DOHH2 (cell line): ENCODE data around the gene SCN8A.

Experiments used
- H3F3A ChIP-seq: fragments of 200-600 bp; sonication (generic), shearing (Covaris generic); 2 replicates; pipeline ENCODE4 v1.6.0; 2016; ENCODE audit warnings: antibody characterized with exemption, mild to moderate bottlenecking; ENCODE audit not compliant: control insufficient read depth, insufficient read depth
- H3K27ac ChIP-seq: fragments of 200-600 bp; sonication (generic); 2 replicates; pipeline ENCODE4 v1.5.1; 2014; ENCODE audit warnings: low read depth, mild to moderate bottlenecking, low read length, moderate library complexity
- H3K27me3 ChIP-seq: fragments of 200-600 bp; sonication (generic); 2 replicates; pipeline ENCODE4 v1.6.1; 2014; ENCODE audit warnings: mild to moderate bottlenecking, low read length, mixed read lengths; ENCODE audit not compliant: control insufficient read depth
- H3K36me3 ChIP-seq: fragments of 200-600 bp; sonication (generic); 2 replicates; pipeline ENCODE4 v1.6.1; 2014; ENCODE audit warnings: mild to moderate bottlenecking, low read length, moderate library complexity, mixed read lengths; ENCODE audit not compliant: control insufficient read depth
- H3K4me1 ChIP-seq: fragments of 200-600 bp; sonication (generic); 2 replicates; pipeline ENCODE4 v1.6.1; 2014; ENCODE audit warnings: mild to moderate bottlenecking, low read length, mixed read lengths; ENCODE audit not compliant: control insufficient read depth
- H3K4me2 ChIP-seq: fragments of 200-600 bp; sonication (generic); 2 replicates; pipeline ENCODE4 v1.6.0; 2014; ENCODE audit warnings: mild to moderate bottlenecking, low read length, moderate library complexity
- H3K4me3 ChIP-seq: fragments of 200-600 bp; sonication (generic); 2 replicates; pipeline ENCODE4 v1.5.1; 2014; ENCODE audit warnings: mild to moderate bottlenecking, low read length, mixed read lengths
- H3K79me2 ChIP-seq: fragments of 200-600 bp; sonication (generic); 2 replicates; pipeline ENCODE4 v1.6.1; 2014; ENCODE audit warnings: mild to moderate bottlenecking, low read length, mixed read lengths; ENCODE audit not compliant: control insufficient read depth
- H3K9me2 ChIP-seq: fragments of 200-600 bp; sonication (generic); replicated peaks from 2 replicates; pipeline ENCODE4 v1.6.1; 2014; ENCODE audit warnings: mild to moderate bottlenecking, low read length, mixed read lengths; ENCODE audit not compliant: control insufficient read depth
- H3K9me3 ChIP-seq: fragments of 200-600 bp; sonication (generic); 2 replicates; pipeline ENCODE4 v1.6.1; 2014; ENCODE audit warnings: antibody characterized with exemption, low read length, mixed read lengths; ENCODE audit not compliant: control insufficient read depth, insufficient read depth
- H4K20me1 ChIP-seq: fragments of 200-600 bp; sonication (generic); 2 replicates; pipeline ENCODE4 v1.6.0; 2014; ENCODE audit warnings: low read depth, mild to moderate bottlenecking, antibody characterized with exemption, low read length, moderate library complexity; ENCODE audit not compliant: control insufficient read depth, insufficient read depth
- CTCF ChIP-seq: fragments of 200-600 bp; sonication (generic); IDR thresholded peaks from one replicate; pipeline ENCODE4 v1.5.1; 2014; ENCODE audit warnings: antibody characterized with exemption, mild to moderate bottlenecking, low read depth, low read length; ENCODE audit not compliant: poor library complexity, severe bottlenecking
- EZH2phosphoT487 ChIP-seq: fragments of 200-600 bp; sonication (generic); IDR thresholded peaks from 2 replicates; pipeline ENCODE4 v1.6.1; 2017; ENCODE audit warnings: borderline replicate concordance, mild to moderate bottlenecking, antibody characterized with exemption, low read length, moderate library complexity, mixed read lengths

SCN8A gene

GRCh38 chr12:51663390-51663789 lies 72.4 kb downstream of the SCN8A start:
- Histone ChIP-seq H3K9me3 (no peaks in the 10 kb centered on the region), H3K4me2 (no peak overlapping the region), H3K4me1 (no peaks in the 10 kb centered on the region), H3F3A (no peaks in the 10 kb centered on the region), H4K20me1 (no peaks in the 10 kb centered on the region), H3K4me3 (no peak overlapping the region), H3K27ac (no peak overlapping the region), H3K9me2 (no peaks in the 10 kb centered on the region), H3K27me3 (peaks cover 3% of the 10 kb centered on the region; the same call in 1 of the 2 replicates), H3K36me3 (no peaks in the 10 kb centered on the region), H3K79me2 (no peaks in the 10 kb centered on the region)
- TF ChIP-seq EZH2phosphoT487 (no peak), CTCF (no peak)

- Histone ChIP-seq H3K79me2 (no peaks in the 10 kb centered on the region), H3K36me3 (no peaks in the 10 kb centered on the region), H3K9me3 (no peaks in the 10 kb centered on the region), H3K9me2 (no peaks in the 10 kb centered on the region), H3K27me3 (peaks cover 22% of the 10 kb centered on the region), H3F3A (no peaks in the 10 kb centered on the region), H3K27ac (no peak overlapping the region), H3K4me1 (no peaks in the 10 kb centered on the region), H3K4me2 (no peak overlapping the region), H3K4me3 (no peak overlapping the region), H4K20me1 (no peaks in the 10 kb centered on the region)
- TF ChIP-seq EZH2phosphoT487 (no peak), CTCF (no peak)
Measured at GRCh38 chr12:51666696-51667095, 75.7 kb downstream of the SCN8A start.

GRCh38 chr12:51667269-51667668 lies 76.2 kb downstream of the SCN8A start:
- H4K20me1 ChIP-seq = no peaks in the 10 kb centered on the region
- no peaks in the 10 kb centered on the region for H3K4me1 ChIP-seq
- no peaks in the 10 kb centered on the region for H3K9me2 ChIP-seq
- H3K4me3 ChIP-seq = no peak overlapping the region
- H3K27me3 ChIP-seq = peaks cover 27% of the 10 kb centered on the region
- no peaks in the 10 kb centered on the region for H3K36me3 ChIP-seq
- no peaks in the 10 kb centered on the region for H3K79me2 ChIP-seq
- no peak overlapping the region for H3K4me2 ChIP-seq
- H3F3A ChIP-seq = no peaks in the 10 kb centered on the region
- H3K27ac ChIP-seq = no peak overlapping the region
- H3K9me3 ChIP-seq = no peaks in the 10 kb centered on the region
- TF ChIP-seq CTCF = no peak
- TF ChIP-seq EZH2phosphoT487 = no peak

DNA sequence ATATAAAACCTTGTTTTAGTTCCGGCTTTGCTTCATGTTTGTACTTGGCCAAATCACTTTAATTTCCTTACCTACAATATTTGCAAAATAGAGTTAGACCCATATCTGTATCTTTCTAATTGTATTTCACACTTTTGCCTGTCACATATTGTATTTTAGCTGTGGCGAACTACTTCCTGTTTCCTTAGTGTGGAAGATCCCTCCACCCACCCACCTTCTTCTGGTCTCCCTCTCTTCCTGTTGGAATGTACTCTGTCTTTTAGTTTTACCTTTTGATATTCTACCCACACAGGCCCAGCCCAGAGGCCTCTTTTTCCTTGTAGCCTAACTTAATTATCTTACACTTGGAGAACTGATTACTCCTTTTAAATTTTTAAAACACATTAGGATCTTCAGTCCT lies 78.2 kb downstream of the SCN8A start:
- H3K9me2 ChIP-seq = no peaks in the 10 kb centered on the region
- no peaks in the 10 kb centered on the region for H3K4me1 ChIP-seq
- no peaks in the 10 kb centered on the region for H3K36me3 ChIP-seq
- no peak for TF ChIP-seq CTCF
- TF ChIP-seq EZH2phosphoT487 = no peak
- no peaks in the 10 kb centered on the region for H3K9me3 ChIP-seq
- H3F3A ChIP-seq = no peaks in the 10 kb centered on the region
- H3K27ac ChIP-seq = no peak overlapping the region
- H3K27me3 ChIP-seq = peaks cover 44% of the 10 kb centered on the region
- no peak overlapping the region for H3K4me3 ChIP-seq
- H3K4me2 ChIP-seq = no peak overlapping the region
- H4K20me1 ChIP-seq = no peaks in the 10 kb centered on the region
- H3K79me2 ChIP-seq = no peaks in the 10 kb centered on the region
